ENCODE data around the gene SMIM43. TPM values are rescaled to one million over a fixed set of nuclear protein-coding genes. Genes with fewer than 3 reads are reported as not detected.
A peak's percentile ranks its signal among the peaks of the same experiment; 100 is the strongest.

The SMIM43 gene
- not detected for total RNA-seq
- long read RNA-seq, partial matches to known transcripts, result 0 of 1 reads
- long read RNA-seq, other reads (novel, unspliced or antisense), result 1 of 1 reads

- intact Hi-C loops (cut with DNase I), result no loop called here
- DNase-seq (ENCODE audit: missing footprints) (no peak), ATAC-seq (no peak)
These were observed at the start of gene SMIM43 for GRCh38 chr4:121764702-121765367. Gene SMIM43, minus strand, starts transcription at chr4:121765164. Its CDS starts 59 bp downstream, at chr4:121765105.

DNA sequence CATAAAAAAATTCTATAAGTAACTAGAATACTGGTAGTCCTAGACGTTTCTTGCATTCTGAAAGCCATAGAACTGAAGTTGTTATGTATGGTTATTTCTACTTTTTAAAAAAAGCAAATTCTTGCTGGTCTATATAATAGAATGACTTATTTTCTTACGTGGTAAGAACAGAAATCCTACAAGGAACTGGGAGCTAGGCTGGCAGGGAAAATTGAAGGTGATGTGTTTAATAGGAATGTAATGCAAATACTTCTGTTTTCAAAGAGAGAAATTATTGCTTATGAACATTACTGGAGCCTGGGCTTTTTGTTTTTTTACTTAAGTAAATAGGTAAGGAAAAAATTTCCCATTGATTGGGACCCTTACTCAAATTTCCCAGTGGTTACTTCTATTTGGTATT lies 49.8 kb upstream of the SMIM43 start:
- DNase-seq (ENCODE audit: missing footprints) (no peak), ATAC-seq (no peak)
- intact Hi-C loops (cut with DNase I), result no loop called here

- DNase-seq (ENCODE audit: missing footprints), result no peak
- ATAC-seq, result no peak
- intact Hi-C loops (cut with DNase I), result no loop called here
These were observed 46.2 kb upstream of the SMIM43 start for GRCh38 chr4:121811122-121811521.

GRCh38 chr4:121806411-121806810 lies 41.4 kb upstream of the SMIM43 start:
- ATAC-seq (no peak), DNase-seq (ENCODE audit: missing footprints) (no peak)
- intact Hi-C loops (cut with DNase I), result loop anchor here (10.0 kb wide), 1 partner anchor 418 kb away; no protein-coding TSS in a partner anchor

- DNase-seq (ENCODE audit: missing footprints) (no peak), ATAC-seq (no peak)
- intact Hi-C loops (cut with DNase I), result loop anchor here (1.0 to 10.0 kb wide), 3 partner anchors 23 to 423 kb away; partner anchors contain the start of gene ANXA5
These were observed 36.7 kb upstream of the SMIM43 start for GRCh38 chr4:121801715-121802075.

DNA sequence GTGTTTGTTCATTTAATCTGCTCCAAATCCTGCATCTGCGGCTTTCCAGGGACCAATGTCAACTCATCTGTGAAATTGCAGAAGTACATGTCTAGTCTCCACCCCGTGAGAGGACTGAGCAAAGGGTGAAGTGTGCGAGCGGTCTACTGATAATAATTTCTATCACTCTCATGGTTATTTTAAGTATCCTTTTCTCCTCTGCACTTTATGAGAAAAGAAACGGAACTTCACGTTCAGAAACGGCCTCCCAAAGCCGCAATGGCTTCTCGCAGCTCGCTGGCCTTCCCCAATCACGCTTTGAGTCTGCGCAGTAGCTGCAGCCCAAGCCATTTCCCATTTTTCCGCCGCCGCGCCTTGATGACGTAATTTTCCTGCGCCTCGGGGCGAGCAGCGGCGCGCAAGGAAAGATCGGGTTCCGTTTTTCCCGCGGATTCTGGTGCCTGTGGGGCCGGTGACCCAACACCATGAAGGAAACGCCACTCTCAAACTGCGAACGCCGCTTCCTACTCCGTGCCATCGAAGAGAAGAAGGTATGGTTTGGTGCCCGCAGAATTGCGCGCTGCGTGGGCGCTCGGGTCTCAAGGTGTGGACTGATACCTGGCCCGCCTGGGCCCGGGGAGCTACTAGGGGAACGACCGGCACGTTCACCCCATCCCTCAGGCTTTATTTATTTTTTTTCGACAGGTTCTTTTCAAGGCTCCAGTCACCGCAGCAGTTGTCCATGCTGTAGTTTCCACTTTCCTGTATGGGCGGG lies 36.2 kb upstream of the SMIM43 start, which contains the start of gene EXOSC9:
Gene EXOSC9, plus strand, starts transcription at position 363 of the 754 bp plus-strand sequence. Its CDS starts 102 bp downstream, at position 465.
- intact Hi-C loops (cut with DNase I), result loop anchor here (1.0 to 10.0 kb wide), 3 partner anchors 23 to 424 kb away; partner anchors contain the start of gene ANXA5
- peak; percentile 96 for DNase-seq (ENCODE audit: missing footprints)
- ATAC-seq, result peak; percentile 95

- peak; percentile 30 for ATAC-seq
- intact Hi-C loops (cut with DNase I), result loop anchor here (5.0 to 10.0 kb wide), 2 partner anchors 103 to 424 kb away; partner anchors contain the start of gene ANXA5
- no peak for DNase-seq (ENCODE audit: missing footprints)
These were observed 35.6 kb upstream of the SMIM43 start for GRCh38 chr4:121800638-121800960.

- intact Hi-C loops (cut with DNase I), result loop anchor here (5.0 to 10.0 kb wide), 2 partner anchors 103 to 425 kb away; partner anchors contain the start of gene ANXA5
- no peak for ATAC-seq
These were observed 35.0 kb upstream of the SMIM43 start for GRCh38 chr4:121799867-121800501.

GRCh38 chr4:121799208-121799823 lies 34.4 kb upstream of the SMIM43 start:
- ATAC-seq (no peak), DNase-seq (ENCODE audit: missing footprints) (no peak)
- intact Hi-C loops (cut with DNase I), result no loop called here

More at GRCh38 chr4:121799867-121800501, 35.0 kb upstream of the SMIM43 start:
- no peak for DNase-seq (ENCODE audit: missing footprints)

DNA sequence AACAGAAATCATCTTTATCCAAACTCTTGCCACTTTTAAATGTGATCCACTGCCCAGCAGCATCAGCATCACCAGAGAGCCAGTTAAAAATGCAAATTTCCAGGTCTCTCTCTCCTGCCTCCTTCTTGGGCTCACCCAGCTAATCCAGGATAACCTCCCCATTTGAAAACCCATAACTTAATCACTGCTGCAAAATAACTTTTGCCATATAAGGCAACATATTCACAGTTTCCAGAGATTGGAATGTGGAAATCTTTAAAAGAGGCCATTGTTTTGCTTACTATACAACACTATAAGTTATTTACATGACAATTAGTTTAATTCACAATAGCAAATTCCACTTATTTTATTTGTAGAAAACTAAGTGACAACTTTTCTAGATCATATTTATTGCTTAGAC lies 31.3 kb upstream of the SMIM43 start:
- no peak for ATAC-seq
- intact Hi-C loops (cut with DNase I), result no loop called here
- DNase-seq (ENCODE audit: missing footprints), result no peak

DNA sequence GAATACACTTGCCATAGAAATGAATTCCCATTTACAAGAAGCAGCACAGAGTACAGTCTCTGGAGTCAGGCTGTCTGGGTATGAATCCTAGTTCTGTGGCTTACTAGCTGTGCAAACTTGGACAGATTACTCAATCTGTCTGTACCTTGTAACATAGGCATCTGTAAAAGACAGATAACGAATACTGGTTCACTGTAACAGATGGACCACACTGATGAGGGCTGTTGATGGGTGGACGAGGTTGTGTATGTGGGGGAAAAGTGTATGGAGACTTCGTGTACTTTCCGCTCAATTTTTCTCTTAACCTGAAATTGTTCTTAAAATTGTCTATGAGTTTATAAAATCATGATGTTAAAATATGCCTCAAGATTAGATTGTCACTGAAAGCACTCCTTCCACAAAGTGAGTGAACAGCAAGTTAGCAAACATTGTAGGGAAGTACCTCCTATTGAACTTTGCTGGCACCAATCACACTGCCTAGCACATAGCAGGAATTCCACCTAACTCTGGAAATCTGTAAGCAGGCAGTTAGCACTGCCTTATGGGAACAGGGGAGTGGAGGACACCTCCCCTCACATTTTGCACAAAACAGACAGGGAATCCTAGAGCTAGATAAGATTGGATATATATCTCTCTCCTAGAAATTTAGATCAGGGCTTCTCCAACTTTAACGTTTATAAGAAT lies 29.7 kb upstream of the SMIM43 start:
- no peak for ATAC-seq

GRCh38 chr4:121792966-121793365 lies 28.0 kb upstream of the SMIM43 start:
- no peak for DNase-seq (ENCODE audit: missing footprints)
- no peak for ATAC-seq
- intact Hi-C loops (cut with DNase I), result no loop called here

More for the DNA sequence above, 29.7 kb upstream of the SMIM43 start:
- no peak for DNase-seq (ENCODE audit: missing footprints)
- intact Hi-C loops (cut with DNase I), result no loop called here

DNA sequence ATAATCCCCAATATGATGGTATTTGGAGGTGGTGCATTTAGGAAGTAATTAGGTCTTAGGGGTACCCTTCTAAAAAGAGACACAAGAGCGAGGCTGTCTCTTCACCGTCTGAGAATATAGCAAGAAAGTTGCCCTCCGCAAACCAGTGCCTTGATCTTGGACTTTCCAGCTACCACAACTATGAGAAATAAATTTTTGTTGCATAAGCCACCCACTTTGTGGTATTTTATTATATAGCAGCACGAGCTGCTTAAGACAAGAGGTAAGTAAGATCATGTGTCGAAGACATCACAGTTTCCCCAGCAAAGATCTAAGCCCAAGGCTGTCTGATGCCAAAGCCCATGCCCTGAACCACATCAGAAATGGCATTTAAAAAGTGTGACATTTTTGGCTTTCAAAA lies 26.5 kb upstream of the SMIM43 start:
- intact Hi-C loops (cut with DNase I), result no loop called here
- DNase-seq (ENCODE audit: missing footprints) (no peak), ATAC-seq (no peak)

DNA sequence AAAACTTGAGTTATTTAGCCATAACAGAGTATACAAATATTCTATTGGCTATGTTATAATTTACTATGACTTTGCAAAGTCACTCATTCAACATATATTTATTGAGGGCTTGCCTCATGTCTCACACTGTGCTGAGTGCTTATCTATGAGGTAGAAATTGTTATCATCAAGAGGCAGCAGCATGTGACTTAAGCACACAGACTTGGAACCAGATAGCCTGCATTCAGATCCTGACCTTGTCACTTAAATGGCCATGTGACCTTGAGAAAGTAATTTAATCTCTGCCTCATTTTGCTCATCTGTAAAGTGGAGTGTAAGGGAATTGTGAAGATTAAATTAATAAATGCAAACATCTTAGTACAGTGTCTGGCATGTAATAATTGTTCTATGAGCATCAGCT lies 26.0 kb upstream of the SMIM43 start:
- no peak for ATAC-seq
- intact Hi-C loops (cut with DNase I), result no loop called here
- no peak for DNase-seq (ENCODE audit: missing footprints)

GRCh38 chr4:121789960-121790829 lies 25.2 kb upstream of the SMIM43 start:
- DNase-seq (ENCODE audit: missing footprints) (no peak), ATAC-seq (no peak)
- intact Hi-C loops (cut with DNase I), result no loop called here

DNA sequence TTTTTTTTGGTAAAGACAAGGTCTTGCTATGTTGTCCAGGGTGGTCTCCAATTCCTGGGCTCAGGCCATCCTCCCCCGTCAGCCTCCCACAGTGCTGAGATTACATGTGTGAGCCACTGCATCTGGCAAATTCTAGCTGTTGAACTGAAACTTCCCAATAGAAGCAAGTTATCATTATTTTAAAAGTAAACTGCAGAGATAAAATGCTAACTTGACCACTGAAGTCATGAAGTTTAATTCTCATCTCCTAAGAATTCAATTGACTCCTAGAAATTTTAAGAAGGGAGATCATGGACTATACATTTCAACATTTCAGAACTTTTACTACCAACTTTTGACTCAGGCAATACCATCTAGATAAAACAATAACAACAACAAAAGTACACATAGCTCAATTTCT lies 24.5 kb upstream of the SMIM43 start:
- DNase-seq (ENCODE audit: missing footprints), result no peak
- ATAC-seq, result no peak
- intact Hi-C loops (cut with DNase I), result no loop called here

GRCh38 chr4:121788896-121789295 lies 23.9 kb upstream of the SMIM43 start:
- DNase-seq (ENCODE audit: missing footprints), result no peak
- no peak for ATAC-seq

GRCh38 chr4:121786221-121786620 lies 21.3 kb upstream of the SMIM43 start:
- intact Hi-C loops (cut with DNase I), result no loop called here
- DNase-seq (ENCODE audit: missing footprints) (no peak), ATAC-seq (no peak)

More at GRCh38 chr4:121788896-121789295, 23.9 kb upstream of the SMIM43 start:
- intact Hi-C loops (cut with DNase I), result no loop called here

All from Right ventricle myocardium inferior (tissue), 1 donor.